ENCODE data around the gene SRBD1. TPM values are rescaled to one million over a fixed set of nuclear protein-coding genes. Genes with fewer than 3 reads are reported as not detected.

Gene SRBD1
- total RNA-seq, 3 donors from 2014 or later (not counting 1 experiment from before 2014, with no cell fraction given) = 34.5 to 40.0 (median 38.8) TPM

GRCh38 chr2:45540942-45541341 is 70.1 kb downstream of the SRBD1 start:
- Mint-ChIP-seq H3K27ac (no peak overlapping the region), H3K36me3 (peaks cover 37% of the 10 kb centered on the region), H3K4me1 (no peaks in the 10 kb centered on the region), H3K4me3 (no peak overlapping the region), H3K9me3 (no peaks in the 10 kb centered on the region), H3K27me3 (ENCODE audit: low read depth in 2 of 2) (no peaks in the 10 kb centered on the region)
- Histone ChIP-seq H3K27ac (ENCODE audit: low read length) (no peak overlapping the region), H3K9me3 (ENCODE audit: control insufficient read depth, insufficient read depth, low read length) (peaks cover 15% of the 10 kb centered on the region), H3K4me3 (ENCODE audit: low read length) (no peak overlapping the region), H3K27me3 (ENCODE audit: control insufficient read depth, insufficient read depth, low read length) (no peaks in the 10 kb centered on the region), H3K36me3 (ENCODE audit: control insufficient read depth, insufficient read depth, low read length) (peaks cover 36% of the 10 kb centered on the region), H3K4me1 (ENCODE audit: control insufficient read depth, insufficient read depth, low read length) (no peaks in the 10 kb centered on the region)
- DNase-seq = no peak
- TF ChIP-seq CTCF (IDR thresholded peaks at IDR 0.05) = no peak
- intact Hi-C loops (cut with micrococcal nuclease) = no loop called here
- ATAC-seq = no peak
- 96% methylated on average over 8 of the region's 8 CpGs for WGBS (ENCODE audit: insufficient coverage)

- ATAC-seq = no peak
- Histone ChIP-seq H3K4me3 (ENCODE audit: low read length) (no peak overlapping the region), H3K27me3 (ENCODE audit: control insufficient read depth, insufficient read depth, low read length) (no peaks in the 10 kb centered on the region), H3K9me3 (ENCODE audit: control insufficient read depth, insufficient read depth, low read length) (no peaks in the 10 kb centered on the region), H3K4me1 (ENCODE audit: control insufficient read depth, insufficient read depth, low read length) (no peaks in the 10 kb centered on the region), H3K36me3 (ENCODE audit: control insufficient read depth, insufficient read depth, low read length) (peaks cover 4% of the 10 kb centered on the region), H3K27ac (ENCODE audit: low read length) (no peak overlapping the region)
- Mint-ChIP-seq H3K9me3 (no peaks in the 10 kb centered on the region), H3K27me3 (ENCODE audit: low read depth in 2 of 2) (no peaks in the 10 kb centered on the region), H3K27ac (no peak overlapping the region), H3K4me1 (peaks cover 6% of the 10 kb centered on the region in 2 donors), H3K4me3 (no peak overlapping the region), H3K36me3 (peaks cover 27% of the 10 kb centered on the region)
- no peak for TF ChIP-seq CTCF (IDR thresholded peaks at IDR 0.05)
- intact Hi-C loops (cut with micrococcal nuclease) = no loop called here
- no peak for DNase-seq
- WGBS (ENCODE audit: insufficient coverage) = 100% methylated on average over 1 of the region's 1 CpG
Measured at GRCh38 chr2:45533771-45534170, 77.3 kb downstream of the SRBD1 start.

GRCh38 chr2:45532181-45532580 is 78.9 kb downstream of the SRBD1 start:
- no peak overlapping the region for H3K27ac ChIP-seq (ENCODE audit: low read length)
- peaks cover 6% of the 10 kb centered on the region in 2 donors for H3K4me1 Mint-ChIP-seq
- no peaks in the 10 kb centered on the region for H3K27me3 ChIP-seq (ENCODE audit: control insufficient read depth, insufficient read depth, low read length)
- no peak for TF ChIP-seq CTCF (IDR thresholded peaks at IDR 0.05)
- H3K9me3 ChIP-seq (ENCODE audit: control insufficient read depth, insufficient read depth, low read length) = no peaks in the 10 kb centered on the region
- no peaks in the 10 kb centered on the region for H3K27me3 Mint-ChIP-seq (ENCODE audit: low read depth in 2 of 2)
- WGBS (ENCODE audit: insufficient coverage) = 100% methylated on average over 1 of the region's 3 CpGs
- no peak overlapping the region for H3K27ac Mint-ChIP-seq
- H3K4me3 Mint-ChIP-seq = no peak overlapping the region
- DNase-seq = no peak
- intact Hi-C loops (cut with micrococcal nuclease) = no loop called here
- no peak for ATAC-seq
- H3K36me3 ChIP-seq (ENCODE audit: control insufficient read depth, insufficient read depth, low read length) = peaks cover 4% of the 10 kb centered on the region
- no peaks in the 10 kb centered on the region for H3K9me3 Mint-ChIP-seq
- H3K4me1 ChIP-seq (ENCODE audit: control insufficient read depth, insufficient read depth, low read length) = no peaks in the 10 kb centered on the region
- peaks cover 18% of the 10 kb centered on the region for H3K36me3 Mint-ChIP-seq
- H3K4me3 ChIP-seq (ENCODE audit: low read length) = no peak overlapping the region

- H3K4me3 Mint-ChIP-seq = no peak overlapping the region
- Histone ChIP-seq H3K9me3 (ENCODE audit: control insufficient read depth, insufficient read depth, low read length) (no peaks in the 10 kb centered on the region), H3K4me1 (ENCODE audit: control insufficient read depth, insufficient read depth, low read length) (no peaks in the 10 kb centered on the region), H3K36me3 (ENCODE audit: control insufficient read depth, insufficient read depth, low read length) (peaks cover 3% of the 10 kb centered on the region), H3K4me3 (ENCODE audit: low read length) (no peak overlapping the region), H3K27me3 (ENCODE audit: control insufficient read depth, insufficient read depth, low read length) (no peaks in the 10 kb centered on the region), H3K27ac (ENCODE audit: low read length) (no peak overlapping the region)
- WGBS (ENCODE audit: insufficient coverage) = no CpG with 5 or more reads among the region's 1 CpG
- ATAC-seq (no peak), DNase-seq (no peak)
- no peaks in the 10 kb centered on the region for H3K36me3 Mint-ChIP-seq
- no peaks in the 10 kb centered on the region for H3K27me3 Mint-ChIP-seq (ENCODE audit: low read depth in 2 of 2)
- H3K27ac Mint-ChIP-seq = no peak overlapping the region
- no peaks in the 10 kb centered on the region for H3K4me1 Mint-ChIP-seq
- H3K9me3 Mint-ChIP-seq = no peaks in the 10 kb centered on the region
- intact Hi-C loops (cut with micrococcal nuclease) = no loop called here
- no peak for TF ChIP-seq CTCF (IDR thresholded peaks at IDR 0.05)
Measured at GRCh38 chr2:45524016-45524415, 87.1 kb downstream of the SRBD1 start.
